Ecto neural progenitor cell (in vitro differentiated cells): ENCODE data around the gene HSPA4L.

Source experiments
- DNase-seq: peaks from one replicate; pipeline ENCODE4 v3.0.0-alpha.2; 2018; ENCODE audit warnings: low spot score

The HSPA4L gene

GRCh38 chr4:127870281-127870680 is 88.2 kb downstream of the HSPA4L start:
- DNase-seq: no peak

- DNase-seq: no peak
Observed at GRCh38 chr4:127870688-127871087, 88.6 kb downstream of the HSPA4L start.

GRCh38 chr4:127875791-127876190 is 93.7 kb downstream of the HSPA4L start:
- no peak for DNase-seq

GRCh38 chr4:127880763-127881562 is 98.8 kb downstream of the HSPA4L start, which contains the start of gene PLK4:
PLK4 (plus strand) TSS chr4:127880893; CDS start chr4:127881135, 242 bp downstream.
- peak; percentile 98 for DNase-seq

- DNase-seq: no peak
Observed at GRCh38 chr4:127881563-127881864, 99.4 kb downstream of the HSPA4L start.

GRCh38 chr4:127888559-127888958 is 106.4 kb downstream of the HSPA4L start:
- DNase-seq: no peak

- DNase-seq: no peak
Observed at GRCh38 chr4:127889903-127890302, 107.8 kb downstream of the HSPA4L start.
